ENCODE measurements around the gene COL5A1. TPM values are rescaled to one million over a fixed set of nuclear protein-coding genes. Genes with fewer than 3 reads are reported as not detected.

Gene COL5A1
- total RNA-seq, 1 experiment from 2014 or later: 9.5 TPM

- no peaks in the 10 kb centered on the region for H3K23me2 ChIP-seq (ENCODE audit: insufficient read length, low read depth, low read length, poor library complexity, severe bottlenecking)
- no peaks in the 10 kb centered on the region for H3K79me2 ChIP-seq (ENCODE audit: insufficient read depth, low read length)
- H3K79me1 ChIP-seq (ENCODE audit: insufficient read depth, low read depth, low read length, poor library complexity, severe bottlenecking): no peaks in the 10 kb centered on the region
- H4K20me1 ChIP-seq (ENCODE audit: control insufficient read depth, insufficient read depth, insufficient read length): no peaks in the 10 kb centered on the region
- WGBS (ENCODE audit: extremely low coverage, insufficient read length, low lambda C conversion rate): no CpG with 5 or more reads among the region's 35 CpGs
- Mint-ChIP-seq H3K36me3 (ENCODE audit: insufficient read depth in 1 of 3, low read depth in 3 of 3) (no peaks in the 10 kb centered on the region), H3K27ac (no peak overlapping the region), H3K4me3 (no peak overlapping the region), H3K9me3 (no peaks in the 10 kb centered on the region), H3K4me1 (no peaks in the 10 kb centered on the region), H3K27me3 (ENCODE audit: low read depth) (no peaks in the 10 kb centered on the region; the same call in 1 of the 2 replicates)
- no peak overlapping the region for H3K27ac ChIP-seq (ENCODE audit: insufficient read length, low read depth, low read length)
- no peak overlapping the region for H3K14ac ChIP-seq (ENCODE audit: insufficient read depth, low read length)
- H3K4me1 ChIP-seq (ENCODE audit: insufficient read depth, low read length): no peaks in the 10 kb centered on the region
- no peak overlapping the region for H3K56ac ChIP-seq (ENCODE audit: insufficient read length, low read depth, low read length)
- H3K23ac ChIP-seq (ENCODE audit: insufficient read length, low read depth, low read length): no peak overlapping the region
- TF ChIP-seq CTCF (conservative IDR thresholded peaks at IDR 0.05): no peak
- H3K4me2 ChIP-seq (ENCODE audit: insufficient read depth, insufficient read length, low read length): no peak overlapping the region
- H2BK15ac ChIP-seq (ENCODE audit: low read depth, low read length): no peak overlapping the region
- H2AFZ ChIP-seq (ENCODE audit: low read length): no peak overlapping the region
- no peak overlapping the region for H3T11ph ChIP-seq (ENCODE audit: low read length)
- H4K8ac ChIP-seq (replicated peaks; ENCODE audit: insufficient read length, low read depth, low read length): no peak overlapping the region
- no peaks in the 10 kb centered on the region for H3K9me3 ChIP-seq (ENCODE audit: control insufficient read depth, low read depth, low read length)
- H2BK5ac ChIP-seq (ENCODE audit: insufficient read length, low read length): no peak overlapping the region
- H3K18ac ChIP-seq (ENCODE audit: insufficient read length, low read depth, low read length): no peak overlapping the region
- H2BK12ac ChIP-seq (ENCODE audit: insufficient read length, low read depth, low read length): no peak overlapping the region
- H4K5ac ChIP-seq (ENCODE audit: insufficient read length, low read depth, low read length): no peak overlapping the region
- DNase-seq: no peak
- H2BK120ac ChIP-seq (ENCODE audit: low read depth, low read length, poor library complexity, severe bottlenecking): no peak overlapping the region
- H4K91ac ChIP-seq (ENCODE audit: insufficient read length, low read depth, low read length): no peak overlapping the region
- H3K27me3 ChIP-seq (ENCODE audit: insufficient read depth, low read length): no peaks in the 10 kb centered on the region
- H2AK5ac ChIP-seq (ENCODE audit: insufficient read length, low read length): no peak overlapping the region
- no peak overlapping the region for H2BK20ac ChIP-seq (ENCODE audit: low read depth, low read length, poor library complexity, severe bottlenecking)
- H3K9ac ChIP-seq (ENCODE audit: extremely low read depth, insufficient read length, low read length): no peak overlapping the region
- H3K4ac ChIP-seq (ENCODE audit: low read depth, low read length): no peak overlapping the region
Measured at GRCh38 chr9:134829356-134829937, 187.8 kb downstream of the COL5A1 start.
